Heart left ventricle (tissue), 13 donors: ENCODE measurements around the gene TJP3.

Experiments
- POLR2A ChIP-seq, 2 donors: fragments of 450-650 bp; IDR thresholded peaks; one replicate each; pipeline ENCODE4 v1.6.1; 2017; ENCODE audit warnings: antibody characterized with exemption in 2 of 2, mild to moderate bottlenecking in 2 of 2, moderate library complexity in 2 of 2
- TF ChIP-seq, protein P1 (sequence below), 12 donors: fragments of 200-600 bp; sonication (generic) in 4 of 12; IDR thresholded peaks; one replicate each; pipeline versions ENCODE4 v1.5.0 to v1.8.0; 2018 to 2022; ENCODE audit warnings: antibody characterized with exemption in 12 of 12, mild to moderate bottlenecking in 5 of 12
- donor health status: ischemic (EF 13 %, LVEDD 7.1; RV severe dilation, severe dysfunction).
- donor health status: DM: no; HTN: yes; CAD: no.
- donor health status: DM: no; HTN: no; CAD: no.
- donor health status: ischemic (EF 25% LVEDD 6.9; RV normal size, moderate dysfunction).
- donor health status: ischemic (EF 25% LVEDD 5.7; RV mildly dilated, moderate dysfunction).
- donor health status: ischemic (EF 35%, LVEDD 5.7; RV mildly dilated, moderate dysfunction).
- donor health status: nonischemic (EF 11% LVEDD 7.7; RV severe dilation, severe dysfunction).
- donor health status: DM: yes; HTN: yes; CAD: no.
- donor health status: PGD.
- donor health status: ischemic (EF 29% LVEDD 5.4; RV normal size, mild dysfunction).
- donor health status: nonischemic (EF 23%, LVEDD 6.1; RV moderate dilation, normal function).

DNA sequence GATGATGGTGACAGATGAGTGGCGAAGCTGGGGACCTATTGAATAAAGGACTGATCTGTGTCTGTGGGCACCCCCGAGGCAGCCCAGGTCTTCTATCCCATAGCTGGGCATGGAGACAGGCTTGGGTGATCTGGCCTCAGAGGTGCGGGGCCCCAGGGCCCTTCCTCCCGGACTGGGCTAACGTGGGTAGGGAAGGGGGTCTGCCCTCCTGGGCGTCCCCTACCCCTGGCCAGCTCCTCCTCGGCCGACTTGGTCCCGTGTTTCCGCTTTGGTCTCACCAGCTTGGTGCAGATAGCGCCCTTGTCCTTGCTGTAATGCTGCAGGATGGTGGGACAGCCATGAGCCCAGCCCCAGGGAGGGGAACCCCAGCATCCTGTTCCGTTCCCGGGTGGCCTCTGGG is 74.7 kb downstream of the TJP3 start:
- TF ChIP-seq, protein P1, sequence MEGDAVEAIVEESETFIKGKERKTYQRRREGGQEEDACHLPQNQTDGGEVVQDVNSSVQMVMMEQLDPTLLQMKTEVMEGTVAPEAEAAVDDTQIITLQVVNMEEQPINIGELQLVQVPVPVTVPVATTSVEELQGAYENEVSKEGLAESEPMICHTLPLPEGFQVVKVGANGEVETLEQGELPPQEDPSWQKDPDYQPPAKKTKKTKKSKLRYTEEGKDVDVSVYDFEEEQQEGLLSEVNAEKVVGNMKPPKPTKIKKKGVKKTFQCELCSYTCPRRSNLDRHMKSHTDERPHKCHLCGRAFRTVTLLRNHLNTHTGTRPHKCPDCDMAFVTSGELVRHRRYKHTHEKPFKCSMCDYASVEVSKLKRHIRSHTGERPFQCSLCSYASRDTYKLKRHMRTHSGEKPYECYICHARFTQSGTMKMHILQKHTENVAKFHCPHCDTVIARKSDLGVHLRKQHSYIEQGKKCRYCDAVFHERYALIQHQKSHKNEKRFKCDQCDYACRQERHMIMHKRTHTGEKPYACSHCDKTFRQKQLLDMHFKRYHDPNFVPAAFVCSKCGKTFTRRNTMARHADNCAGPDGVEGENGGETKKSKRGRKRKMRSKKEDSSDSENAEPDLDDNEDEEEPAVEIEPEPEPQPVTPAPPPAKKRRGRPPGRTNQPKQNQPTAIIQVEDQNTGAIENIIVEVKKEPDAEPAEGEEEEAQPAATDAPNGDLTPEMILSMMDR (IDR thresholded peaks at IDR 0.05), result no peak
- TF ChIP-seq POLR2A (IDR thresholded peaks at IDR 0.05), result no peak
